HepG2 (cell line): ENCODE measurements around the gene UTF1. TPM values are rescaled to one million over a fixed set of nuclear protein-coding genes. Genes with fewer than 3 reads are reported as not detected.

ENCODE experiments used
- microRNA counts: library from miRNA; unstranded; fragments of <30 nt; microRNA quantifications from one replicate; lab custom pipeline; 2015
- microRNA-seq: library from miRNA; unstranded; fragments of <30 nt; microRNA quantifications from one replicate; pipeline ENCODE4, GENCODE V29; 2020
- polyA plus RNA-seq, 8 experiments: library from polyadenylated mRNA; depleted of rRNA in 3 of 8; stranded (reverse) in 7 of 8; unstranded in 1 of 8; fragments of >200 nt; fragmentation: Illumina TruSeq in 4 of 8; extraction: Trizol in 4 of 8; gene quantifications; 2 replicates each; pipeline versions ENCODE4 v1.2.1 to v1.2.3, GENCODE V29; 2011 to 2016; ENCODE audit warnings: low read depth in 4 of 8, missing spikeins in 1 of 8, mixed read lengths in 1 of 8; ENCODE audit not compliant: insufficient read depth in 1 of 8
- total RNA-seq, 5 experiments: library from RNA; depleted of rRNA; stranded (reverse); fragments of >200 nt; fragmentation: Illumina TruSeq; extraction: Trizol; gene quantifications; 2 replicates each; pipeline ENCODE4 v1.2.3, GENCODE V29; 2016; ENCODE audit warnings: low read depth in 1 of 5

UTF1 gene
- total and polyA plus RNA-seq, 2 of the 13 experiments (the other 11 are each of a cell fraction or from before 2014, with no cell fraction given): not detected

MicroRNAs encoded within 50 kb of the gene (microRNA counts, 767-probe panel; counts per million panel counts)
- microRNA hsa-miR-202-3p (lab: Ali Mortazavi, UCI): not detected

Small RNAs within 50 kb of the gene (microRNA-seq; reads per million reads assigned to microRNA genes)
- not detected for gene MIR202

Other genes starting within 250 kb of the UTF1 start
- gene ADGRA1, start 142.3 kb upstream of the UTF1 start, total RNA-seq (2016; rRNA removed; fragmentation: Illumina TruSeq; extraction: Trizol): not detected in 2 replicates
- gene ADGRA1, start 142.3 kb upstream of the UTF1 start, polyA plus RNA-seq (2011; rRNA removed): not detected in 2 replicates
- 0.44 TPM in 1 of 2 replicates, not detected in the other for gene KNDC1, start 70.0 kb upstream of the UTF1 start, total RNA-seq (2016; rRNA removed; fragmentation: Illumina TruSeq; extraction: Trizol)
- 0.56 and 0.69 TPM in 2 replicates for gene KNDC1, start 70.0 kb upstream of the UTF1 start, polyA plus RNA-seq (2011; rRNA removed)
- not detected in 2 replicates for gene VENTX, start 7.6 kb downstream of the UTF1 start, total RNA-seq (2016; rRNA removed; fragmentation: Illumina TruSeq; extraction: Trizol)
- not detected in 2 replicates for gene VENTX, start 7.6 kb downstream of the UTF1 start, polyA plus RNA-seq (2011; rRNA removed)
- gene ADAM8, start 46.7 kb downstream of the UTF1 start, total RNA-seq (2016; rRNA removed; fragmentation: Illumina TruSeq; extraction: Trizol): 0.07 and 0.93 TPM in 2 replicates
- 0.24 and 0.65 TPM in 2 replicates for gene ADAM8, start 46.7 kb downstream of the UTF1 start, polyA plus RNA-seq (2011; rRNA removed)
- gene TUBGCP2, start 78.7 kb downstream of the UTF1 start, total RNA-seq (2016; rRNA removed; fragmentation: Illumina TruSeq; extraction: Trizol): 34.5 and 44.1 TPM in 2 replicates
- 21.3 and 22.6 TPM in 2 replicates for gene TUBGCP2, start 78.7 kb downstream of the UTF1 start, polyA plus RNA-seq (2011; rRNA removed)
- gene ZNF511, start 78.7 kb downstream of the UTF1 start, total RNA-seq (2016; rRNA removed; fragmentation: Illumina TruSeq; extraction: Trizol): 53.4 and 66.4 TPM in 2 replicates
- 35.6 and 37.0 TPM in 2 replicates for gene ZNF511, start 78.7 kb downstream of the UTF1 start, polyA plus RNA-seq (2011; rRNA removed)
- gene CALY, start 106.7 kb downstream of the UTF1 start, total RNA-seq (2016; rRNA removed; fragmentation: Illumina TruSeq; extraction: Trizol): not detected in 2 replicates
- 0.08 and 0.21 TPM in 2 replicates for gene CALY, start 106.7 kb downstream of the UTF1 start, polyA plus RNA-seq (2011; rRNA removed)
- gene PRAP1, start 117.2 kb downstream of the UTF1 start, total RNA-seq (2016; rRNA removed; fragmentation: Illumina TruSeq; extraction: Trizol): 22.4 and 48.2 TPM in 2 replicates
- 20.8 and 26.7 TPM in 2 replicates for gene PRAP1, start 117.2 kb downstream of the UTF1 start, polyA plus RNA-seq (2011; rRNA removed)
- 60.4 and 64.2 TPM in 2 replicates for gene FUOM, start 127.8 kb downstream of the UTF1 start, total RNA-seq (2016; rRNA removed; fragmentation: Illumina TruSeq; extraction: Trizol)
- gene FUOM, start 127.8 kb downstream of the UTF1 start, polyA plus RNA-seq (2011; rRNA removed): 27.5 and 29.3 TPM in 2 replicates
- 195 and 233 TPM in 2 replicates for gene ECHS1, start 143.1 kb downstream of the UTF1 start, total RNA-seq (2016; rRNA removed; fragmentation: Illumina TruSeq; extraction: Trizol)
- 26.4 and 32.7 TPM in 2 replicates for gene ECHS1, start 143.1 kb downstream of the UTF1 start, polyA plus RNA-seq (2011; rRNA removed)
- gene PAOX, start 149.0 kb downstream of the UTF1 start, total RNA-seq (2016; rRNA removed; fragmentation: Illumina TruSeq; extraction: Trizol): 0.49 and 0.52 TPM in 2 replicates
- 0.77 and 1.1 TPM in 2 replicates for gene PAOX, start 149.0 kb downstream of the UTF1 start, polyA plus RNA-seq (2011; rRNA removed)
- gene MTG1, start 163.9 kb downstream of the UTF1 start, total RNA-seq (2016; rRNA removed; fragmentation: Illumina TruSeq; extraction: Trizol): 29.9 and 42.0 TPM in 2 replicates
- 103 and 108 TPM in 2 replicates for gene MTG1, start 163.9 kb downstream of the UTF1 start, polyA plus RNA-seq (2011; rRNA removed)
- gene SPRN, start 194.4 kb downstream of the UTF1 start, total RNA-seq (2016; rRNA removed; fragmentation: Illumina TruSeq; extraction: Trizol): not detected in 2 replicates
- gene SPRN, start 194.4 kb downstream of the UTF1 start, polyA plus RNA-seq (2011; rRNA removed): not detected in 2 replicates
- gene SCART1, start 223.7 kb downstream of the UTF1 start, total RNA-seq (2016; rRNA removed; fragmentation: Illumina TruSeq; extraction: Trizol): 0.32 and 0.46 TPM in 2 replicates
- gene SCART1, start 223.7 kb downstream of the UTF1 start, polyA plus RNA-seq (2011; rRNA removed): 1.1 and 1.4 TPM in 2 replicates